Stimulated activated CD4-positive, alpha-beta T cell treated with anti-CD3 and anti-CD28 coated beads, Interleukin-15, amount 100 ng/mL, for 24 hours (primary cell): Measurements from ENCODE around the gene NEK7.

Experiments
- DNase-seq: peaks from one replicate; pipeline ENCODE4 v3.0.0-alpha.2; 2020

The NEK7 gene

DNA sequence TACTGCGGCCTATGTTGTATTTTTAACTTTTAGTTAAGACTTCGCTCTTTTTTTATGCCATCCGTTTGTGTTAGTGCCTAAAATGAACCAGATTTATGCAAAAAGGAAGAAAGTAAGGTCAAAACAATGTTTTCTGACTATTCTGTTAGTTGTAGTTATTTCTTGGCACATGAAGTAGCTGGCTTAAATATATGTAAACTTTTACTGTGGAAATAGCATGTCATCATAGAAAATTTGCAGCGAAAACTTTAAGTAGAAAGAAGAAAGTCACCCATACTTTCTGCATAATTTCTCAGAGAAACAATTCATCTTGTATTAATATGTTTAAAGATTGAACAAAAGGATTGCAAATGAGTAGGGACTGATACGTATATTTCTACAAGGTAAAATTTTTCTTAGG, 106.4 kb downstream of the NEK7 start:
- no peak for DNase-seq

DNA sequence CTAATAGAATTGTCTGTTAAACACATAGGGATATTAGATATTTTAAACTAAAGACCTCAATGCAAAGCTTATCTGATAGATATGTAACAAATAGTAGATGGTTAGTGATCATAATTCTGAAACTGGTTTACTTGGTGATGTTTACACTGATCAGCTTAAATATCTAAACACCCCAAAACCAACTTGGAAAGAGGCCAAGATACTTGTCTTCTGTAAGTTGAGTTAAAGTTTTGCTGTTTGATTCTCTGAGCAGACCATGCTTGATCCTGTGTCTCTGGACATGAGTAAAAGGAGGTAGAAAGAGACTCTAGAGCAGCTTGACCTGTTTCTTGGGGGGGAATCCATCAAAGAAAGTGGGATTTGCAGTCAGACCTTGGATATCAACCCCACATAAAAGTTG, 107.5 kb downstream of the NEK7 start:
- DNase-seq = no peak

- DNase-seq = no peak
Measured at GRCh38 chr1:198265073-198265661, 108.4 kb downstream of the NEK7 start.

DNA sequence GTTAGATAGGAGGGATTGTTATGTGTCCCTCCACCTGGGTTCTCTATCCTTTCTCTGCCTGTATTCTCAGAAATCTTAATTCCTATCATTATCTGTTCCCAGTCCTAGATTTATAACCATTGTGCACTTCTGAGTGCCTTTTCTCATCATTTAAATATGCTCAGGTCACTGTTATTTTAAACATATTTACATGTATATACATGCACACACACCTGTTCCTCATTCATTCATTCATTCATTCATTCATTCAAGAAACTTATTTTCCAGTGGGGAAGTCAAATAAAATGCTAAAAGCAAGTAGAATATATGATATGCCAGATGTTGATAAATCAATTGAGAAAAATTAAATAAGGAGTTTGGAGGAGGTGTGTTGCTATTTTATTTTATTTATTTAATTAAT, 110.3 kb downstream of the NEK7 start:
- DNase-seq = no peak

- DNase-seq = no peak
Measured at GRCh38 chr1:198267921-198268320, 111.1 kb downstream of the NEK7 start.

DNA sequence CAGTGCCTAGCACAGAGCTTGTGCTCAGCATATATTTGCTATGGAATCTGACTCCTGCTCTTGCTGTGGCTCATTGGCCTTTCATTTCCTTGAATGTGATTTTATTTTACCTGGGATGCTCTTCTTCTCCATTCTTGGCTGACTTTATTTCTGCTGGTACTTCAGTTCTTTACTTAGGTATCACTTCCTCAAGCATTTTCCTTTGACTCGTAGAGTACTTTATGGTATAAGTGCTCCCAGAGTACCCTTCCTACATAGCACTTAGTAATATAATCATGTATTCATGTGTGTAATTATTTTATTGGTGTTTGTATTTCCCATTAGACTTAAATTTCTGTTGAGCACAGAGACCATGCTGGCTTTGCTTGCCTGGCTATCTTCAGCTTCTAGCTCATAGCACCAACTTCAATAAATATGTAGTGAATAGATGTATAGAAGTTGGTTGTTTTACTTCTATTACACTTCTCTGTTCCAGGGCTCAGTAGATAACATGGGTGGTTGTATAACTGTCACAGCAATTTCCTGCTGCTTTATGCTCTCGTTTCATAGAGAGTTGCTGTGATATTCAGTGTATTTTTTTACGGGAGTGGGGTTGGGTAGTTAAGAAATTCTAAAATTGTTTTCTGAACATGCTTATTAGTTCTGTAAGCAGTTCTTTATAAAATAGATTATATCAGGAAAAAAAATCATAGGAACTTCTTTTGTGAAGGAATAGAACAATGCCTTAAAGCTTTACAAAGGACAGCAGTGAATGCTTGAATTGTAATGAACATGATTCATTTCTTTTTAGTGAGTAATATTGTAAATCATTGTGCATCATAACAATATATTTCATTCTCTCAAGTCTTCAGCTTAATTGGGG, 112.2 kb downstream of the NEK7 start:
- no peak for DNase-seq

DNA sequence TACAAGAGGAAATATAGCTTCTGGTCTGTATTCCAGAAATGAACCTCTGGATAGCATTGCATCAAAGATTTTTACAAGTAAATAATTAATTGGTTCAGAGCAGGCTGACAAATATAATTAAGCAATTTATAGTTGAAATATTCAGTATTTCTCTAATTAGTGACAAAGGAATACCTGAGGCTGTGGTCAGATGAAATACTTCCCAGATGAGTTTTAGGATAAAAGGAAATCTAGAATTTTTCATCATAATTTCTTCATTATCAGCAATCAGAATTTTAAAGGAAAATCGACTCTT, 112.8 kb downstream of the NEK7 start:
- DNase-seq = no peak

GRCh38 chr1:198270273-198270828, 113.6 kb downstream of the NEK7 start:
- DNase-seq = no peak

DNA sequence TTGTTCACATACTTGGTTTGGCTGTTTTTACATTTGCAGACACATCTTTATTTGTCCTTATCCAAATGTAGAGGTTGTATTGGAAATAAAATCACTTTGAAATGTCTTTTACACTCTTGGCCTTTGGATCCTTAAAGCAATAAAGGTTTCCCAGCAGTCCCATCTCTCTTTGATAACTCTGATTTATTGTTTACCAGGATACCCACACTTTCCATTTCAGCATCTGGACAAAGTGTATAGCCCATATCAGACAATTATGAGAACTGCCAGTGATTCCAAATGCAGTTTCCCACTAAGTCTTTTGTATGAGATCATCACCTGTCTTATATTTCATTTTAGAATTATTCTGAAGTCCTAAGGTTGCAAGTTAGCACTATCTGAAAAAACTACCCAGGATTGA, 114.7 kb downstream of the NEK7 start:
- DNase-seq = no peak

GRCh38 chr1:198272492-198272891, 115.7 kb downstream of the NEK7 start:
- no peak for DNase-seq

- no peak for DNase-seq
Measured at GRCh38 chr1:198273748-198274295, 117.0 kb downstream of the NEK7 start.

DNA sequence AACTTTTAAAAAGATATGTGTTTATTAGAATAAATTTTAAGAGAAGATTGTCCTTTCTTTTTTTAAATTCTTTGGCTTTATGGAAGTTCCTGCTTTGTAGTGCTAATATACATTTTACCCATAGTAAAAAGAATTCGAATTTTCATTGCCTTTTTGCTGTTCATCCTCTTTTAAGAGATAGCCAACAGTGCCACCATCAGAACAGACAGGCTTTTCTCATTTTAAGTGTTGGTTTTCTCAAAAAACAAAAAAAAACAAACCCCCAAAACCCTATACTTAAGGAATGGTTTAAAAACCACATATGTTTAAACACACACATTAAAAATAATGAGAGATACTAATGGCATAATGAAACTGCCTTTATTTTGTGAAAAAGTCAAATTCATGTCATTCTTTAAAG, 118.8 kb downstream of the NEK7 start:
- no peak for DNase-seq

- DNase-seq = no peak
Measured at GRCh38 chr1:198276241-198276640, 119.4 kb downstream of the NEK7 start.

DNA sequence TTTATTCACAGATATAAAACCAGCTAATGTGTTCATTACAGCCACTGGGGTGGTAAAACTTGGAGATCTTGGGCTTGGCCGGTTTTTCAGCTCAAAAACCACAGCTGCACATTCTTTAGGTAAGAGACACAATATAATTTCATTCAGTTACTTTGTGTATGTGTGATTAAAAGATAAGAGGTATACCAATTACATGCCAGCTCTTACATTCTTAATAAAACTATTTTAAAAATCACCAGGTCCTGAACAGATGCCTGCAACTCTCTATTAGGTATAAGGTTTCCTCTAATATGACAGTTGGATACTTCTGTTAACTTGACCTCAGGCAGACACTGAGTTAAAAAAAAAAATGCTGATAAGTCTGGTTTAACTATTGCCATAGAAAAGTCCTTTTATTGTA, 122.1 kb downstream of the NEK7 start:
- DNase-seq = no peak

DNA sequence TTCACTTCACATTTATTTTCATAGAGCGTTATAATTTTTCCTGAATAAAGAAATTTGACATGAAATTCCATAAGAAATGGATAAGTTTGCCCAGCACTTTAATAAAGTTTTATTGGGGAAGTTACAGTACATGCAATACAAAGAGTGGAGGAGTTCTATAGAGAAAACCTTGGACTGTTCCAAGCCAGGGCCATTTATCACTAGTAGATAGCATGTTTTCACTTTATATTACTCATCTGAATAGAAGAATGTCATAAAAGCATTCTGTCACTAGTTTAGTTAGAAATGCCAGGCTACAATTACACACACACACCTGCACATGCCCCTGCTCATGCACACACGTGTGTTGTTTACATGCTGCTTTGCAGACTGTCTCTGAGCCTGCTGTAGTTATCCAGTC, 123.3 kb downstream of the NEK7 start:
- no peak for DNase-seq

DNA sequence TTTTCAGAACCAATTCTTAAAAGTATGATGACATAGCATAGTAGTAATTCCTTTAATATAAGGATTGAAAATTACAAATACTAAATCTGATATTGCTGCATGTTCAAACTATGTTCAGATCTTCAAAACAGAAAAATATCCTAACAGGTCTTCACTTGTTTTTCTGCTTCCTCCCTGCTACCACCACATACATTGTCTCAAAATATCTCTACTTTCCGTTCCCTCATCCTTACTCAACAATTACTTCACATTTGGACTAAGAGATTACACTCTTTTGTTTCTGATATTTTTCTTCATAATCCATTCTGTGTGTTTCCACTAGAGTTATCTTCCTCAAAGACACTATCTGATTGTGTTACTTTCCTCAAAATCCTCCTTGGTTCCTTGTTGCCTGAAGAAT, 125.1 kb downstream of the NEK7 start:
- no peak for DNase-seq

GRCh38 chr1:198283222-198283621, 126.4 kb downstream of the NEK7 start:
- DNase-seq = no peak

GRCh38 chr1:198287916-198288315, 131.1 kb downstream of the NEK7 start:
- DNase-seq = no peak

GRCh38 chr1:198290089-198290683, 133.4 kb downstream of the NEK7 start:
- no peak for DNase-seq

GRCh38 chr1:198291036-198291435, 134.2 kb downstream of the NEK7 start:
- DNase-seq = no peak

GRCh38 chr1:198291924-198292323, 135.1 kb downstream of the NEK7 start:
- DNase-seq = no peak

DNA sequence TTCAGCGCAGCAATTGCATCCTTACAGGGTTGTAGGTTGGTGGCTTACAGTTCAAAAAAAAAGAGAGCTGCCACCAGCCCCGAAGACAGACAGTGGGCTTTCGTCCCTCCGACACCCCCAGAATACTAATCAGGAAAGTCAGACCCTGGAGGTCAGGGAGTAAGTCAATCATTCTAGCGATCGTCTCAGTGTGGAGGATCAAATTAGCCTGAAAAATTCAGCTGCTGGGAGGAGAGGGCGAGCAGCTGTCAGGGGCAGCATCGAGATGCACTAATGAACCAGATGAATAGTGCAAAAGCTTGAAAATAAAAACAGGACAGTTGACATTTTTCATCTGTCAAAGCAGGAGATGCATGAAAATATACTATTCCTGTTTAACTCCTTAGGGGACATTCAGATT, 138.4 kb downstream of the NEK7 start:
- no peak for DNase-seq

DNA sequence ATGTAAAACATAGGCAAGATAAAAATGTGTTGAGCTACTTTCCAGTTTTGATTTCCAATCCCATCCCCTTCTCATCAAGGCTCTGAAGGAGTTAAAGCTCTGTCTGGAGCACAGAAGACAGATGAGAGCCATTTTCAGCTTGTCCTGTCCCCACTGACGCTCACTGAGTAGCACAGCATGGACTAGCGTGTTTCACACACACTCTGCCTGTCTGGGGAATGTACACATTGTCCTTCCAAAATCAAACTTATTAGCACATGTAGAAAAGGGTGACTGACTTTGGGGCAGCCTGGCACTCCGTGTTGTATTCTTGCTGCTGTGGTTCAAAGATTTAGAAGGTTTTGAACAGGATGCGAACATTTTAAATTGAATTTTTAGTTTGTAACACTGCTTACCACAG, 139.2 kb downstream of the NEK7 start:
- no peak for DNase-seq

GRCh38 chr1:198297281-198297680, 140.5 kb downstream of the NEK7 start:
- no peak for DNase-seq
